Measurements from ENCODE around the gene ACBD6.

- TF ChIP-seq CREB1 (CRISPR knock-in tag; IDR thresholded peaks at IDR 0.05; ENCODE audit: low read depth) (no peak), EZH2phosphoT487 (IDR thresholded peaks at IDR 0.05; ENCODE audit: unreplicated experiment) (no peak), CTCF (conservative IDR thresholded peaks at IDR 0.05; ENCODE audit: low read depth in 2 of 2) (no peak), POLR2AphosphoS5 (IDR thresholded peaks at IDR 0.05; ENCODE audit: low read depth) (no peak), ETS1 (IDR thresholded peaks at IDR 0.05) (no peak), EZH2 (IDR thresholded peaks at IDR 0.05; ENCODE audit: low read depth, unreplicated experiment) (no peak), JUNB (IDR thresholded peaks at IDR 0.05; ENCODE audit: unreplicated experiment) (no peak)
These were observed 157.2 kb downstream of the ACBD6 start for GRCh38 chr1:180345148-180345547.
